Colonic mucosa (tissue), 4 donors: ENCODE results near the gene WDR87. TPM values are rescaled to one million over a fixed set of nuclear protein-coding genes. Genes with fewer than 3 reads are reported as not detected.

Experiments
- DNase-seq: peaks from one replicate; pipeline ENCODE4 v3.0.0-alpha.2; 2020
- H3K27ac ChIP-seq: fragments of 200-600 bp; one replicate; pipeline ENCODE4 v1.8.0; 2021
- H3K27me3 ChIP-seq: fragments of 200-600 bp; one replicate; pipeline ENCODE4 v1.8.0; 2021
- H3K36me3 ChIP-seq: fragments of 200-600 bp; one replicate; pipeline ENCODE4 v1.8.0; 2021
- H3K4me1 ChIP-seq: fragments of 200-600 bp; one replicate; pipeline ENCODE4 v1.8.0; 2021; ENCODE audit warnings: mild to moderate bottlenecking
- H3K4me3 ChIP-seq: fragments of 200-600 bp; one replicate; pipeline ENCODE4 v1.8.0; 2021
- H3K9ac ChIP-seq, 2 donors: one replicate each; pipeline ENCODE4 v1.7.0; 2013; ENCODE audit warnings: control low read depth in 2 of 2, low read depth in 2 of 2, low read length in 2 of 2
- H3K9me3 ChIP-seq: fragments of 200-600 bp; one replicate; pipeline ENCODE4 v1.8.0; 2021
- CTCF ChIP-seq: fragments of 200-600 bp; IDR thresholded peaks from one replicate; pipeline ENCODE4 v1.8.0; 2022; ENCODE audit warnings: antibody characterized with exemption, mild to moderate bottlenecking
- intact Hi-C: fragments of 100-400 bp; cut with DNase I; formaldehyde crosslinking; loops from one replicate; pipeline ENCODE4 v1.14.1; 2022
- total RNA-seq, 2 donors: library from RNA; stranded (reverse); fragmentation: NEBNext Ultra II Directional in 1 of 2; extraction: Animal tissue kit (Norgen Biotek cat#: 25700) in 1 of 2; gene quantifications; one replicate each; pipeline ENCODE4 v1.2.1, GENCODE V29; 2021
- donor health status: healthy.
- donor health status: DM: no; HTN: no; CAD: no.
- donor health status: DM: no; HTN: no; CAD: no.

The WDR87 gene
- total RNA-seq, 2 donors from 2014 or later, result not detected

- Histone ChIP-seq H3K36me3 (no peaks in the 10 kb centered on the region), H3K4me3 (no peak overlapping the region), H3K27me3 (no peaks in the 10 kb centered on the region), H3K27ac (no peak overlapping the region), H3K9me3 (no peaks in the 10 kb centered on the region), H3K9ac (no peak overlapping the region), H3K4me1 (no peaks in the 10 kb centered on the region)
- TF ChIP-seq CTCF, result no peak
- DNase-seq, result no peak
- intact Hi-C loops, result no loop called here
Measured at GRCh38 chr19:37877147-37877546, 29.2 kb downstream of the WDR87 start.

GRCh38 chr19:37876032-37876431 is 30.4 kb downstream of the WDR87 start:
- no peak overlapping the region for H3K9ac ChIP-seq
- no peaks in the 10 kb centered on the region for H3K9me3 ChIP-seq
- H3K27ac ChIP-seq, result no peak overlapping the region
- no peaks in the 10 kb centered on the region for H3K4me1 ChIP-seq
- H3K4me3 ChIP-seq, result no peak overlapping the region
- H3K27me3 ChIP-seq, result no peaks in the 10 kb centered on the region
- no peak for DNase-seq
- intact Hi-C loops, result no loop called here
- TF ChIP-seq CTCF, result no peak
- H3K36me3 ChIP-seq, result no peaks in the 10 kb centered on the region

- no peak for DNase-seq
Measured at GRCh38 chr19:37874784-37875183, 31.6 kb downstream of the WDR87 start.

DNA sequence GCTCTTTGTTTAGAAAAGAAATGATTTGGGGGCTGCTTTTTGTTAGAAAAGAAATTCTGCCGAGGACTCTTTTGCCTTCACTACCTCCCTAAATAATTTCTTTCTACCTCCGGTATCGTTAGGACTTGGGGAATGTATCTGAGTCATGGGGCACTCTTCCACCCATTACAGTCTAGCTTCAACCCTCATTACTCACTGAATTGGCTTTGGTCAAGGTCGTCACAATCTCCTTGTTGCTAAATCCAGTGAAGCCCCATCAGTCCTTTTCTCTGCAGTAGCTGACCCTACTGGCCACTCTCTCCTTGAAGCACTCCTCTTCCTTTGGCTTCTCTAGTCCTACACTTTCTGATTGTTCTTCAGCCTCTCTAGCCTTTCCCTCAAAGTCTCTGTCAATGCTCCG is 34.0 kb downstream of the WDR87 start:
- Histone ChIP-seq H3K4me3 (no peak overlapping the region), H3K27me3 (no peaks in the 10 kb centered on the region), H3K4me1 (no peaks in the 10 kb centered on the region), H3K36me3 (no peaks in the 10 kb centered on the region), H3K27ac (no peak overlapping the region), H3K9ac (no peak overlapping the region), H3K9me3 (no peaks in the 10 kb centered on the region)
- no peak for TF ChIP-seq CTCF
- intact Hi-C loops, result no loop called here
- DNase-seq, result no peak

More at GRCh38 chr19:37874784-37875183, 31.6 kb downstream of the WDR87 start:
- no peaks in the 10 kb centered on the region for H3K27me3 ChIP-seq
- no peaks in the 10 kb centered on the region for H3K36me3 ChIP-seq
- H3K4me1 ChIP-seq, result no peaks in the 10 kb centered on the region
- no peak for TF ChIP-seq CTCF
- intact Hi-C loops, result no loop called here
- no peak overlapping the region for H3K9ac ChIP-seq
- no peaks in the 10 kb centered on the region for H3K9me3 ChIP-seq
- H3K4me3 ChIP-seq, result no peak overlapping the region
- no peak overlapping the region for H3K27ac ChIP-seq

GRCh38 chr19:37869766-37870340 is 36.5 kb downstream of the WDR87 start:
- H3K4me1 ChIP-seq, result no peaks in the 10 kb centered on the region
- DNase-seq, result no peak
- intact Hi-C loops, result no loop called here
- no peaks in the 10 kb centered on the region for H3K27me3 ChIP-seq
- H3K9me3 ChIP-seq, result no peaks in the 10 kb centered on the region
- TF ChIP-seq CTCF, result no peak
- no peaks in the 10 kb centered on the region for H3K36me3 ChIP-seq
- H3K27ac ChIP-seq, result no peak overlapping the region
- H3K9ac ChIP-seq, result no peak overlapping the region
- H3K4me3 ChIP-seq, result no peak overlapping the region
